NCI-H187 (cell line): ENCODE data around the gene NACAD.
A peak's percentile ranks its signal among the peaks of the same experiment; 100 is the strongest.

ENCODE experiments used
- DNase-seq, 2 experiments: peaks; one replicate each; lab custom pipeline; 2025; lab: John Stamatoyannopoulos, UW

The NACAD gene

DNA sequence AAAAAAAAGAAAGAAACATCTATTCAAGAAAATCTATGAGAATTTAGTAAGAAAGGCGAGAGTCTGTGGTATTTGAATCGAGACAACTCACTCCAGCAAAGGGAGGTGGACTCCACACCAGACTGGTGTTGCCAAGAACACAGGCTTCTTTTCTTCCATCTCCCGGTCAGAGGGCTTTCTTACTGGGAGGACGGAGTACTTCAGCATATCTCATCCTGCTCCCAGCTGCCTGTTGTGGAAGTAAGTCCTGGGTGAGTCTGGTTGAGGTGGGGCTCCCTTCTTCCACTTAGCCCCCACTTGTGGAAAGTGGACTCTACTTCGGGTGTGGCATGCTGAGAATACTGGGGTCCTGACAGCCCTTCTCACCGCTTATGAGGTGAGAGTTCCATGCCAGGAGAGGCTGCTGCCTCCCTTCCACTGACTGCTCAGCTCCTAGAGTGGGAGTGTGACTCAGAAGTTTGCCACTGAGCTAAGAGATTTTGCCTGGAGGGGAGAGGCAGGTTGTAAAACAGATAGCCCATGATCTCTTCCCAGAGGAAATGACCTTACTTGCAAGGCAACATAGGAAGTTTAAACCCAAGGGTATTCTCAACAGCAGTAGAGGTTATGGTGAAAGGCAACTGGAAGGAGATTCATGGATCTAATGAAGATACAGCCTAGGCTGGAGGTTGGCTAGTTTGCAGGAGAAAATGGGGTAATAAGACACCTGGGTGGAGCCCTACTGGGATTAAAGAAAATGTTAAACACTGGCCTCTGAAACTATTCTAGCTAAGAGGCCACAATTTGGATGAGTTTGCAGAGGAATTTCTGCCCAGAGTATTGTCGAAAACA is 3.5 kb upstream of the NACAD start:
- DNase-seq, result no peak

- DNase-seq, result peak; percentile 26 to 36
Measured at GRCh38 chr7:45089341-45089891, 647 bp upstream of the NACAD start.

GRCh38 chr7:45088146-45088701 is 545 bp downstream of the NACAD start:
- no peak for DNase-seq

DNA sequence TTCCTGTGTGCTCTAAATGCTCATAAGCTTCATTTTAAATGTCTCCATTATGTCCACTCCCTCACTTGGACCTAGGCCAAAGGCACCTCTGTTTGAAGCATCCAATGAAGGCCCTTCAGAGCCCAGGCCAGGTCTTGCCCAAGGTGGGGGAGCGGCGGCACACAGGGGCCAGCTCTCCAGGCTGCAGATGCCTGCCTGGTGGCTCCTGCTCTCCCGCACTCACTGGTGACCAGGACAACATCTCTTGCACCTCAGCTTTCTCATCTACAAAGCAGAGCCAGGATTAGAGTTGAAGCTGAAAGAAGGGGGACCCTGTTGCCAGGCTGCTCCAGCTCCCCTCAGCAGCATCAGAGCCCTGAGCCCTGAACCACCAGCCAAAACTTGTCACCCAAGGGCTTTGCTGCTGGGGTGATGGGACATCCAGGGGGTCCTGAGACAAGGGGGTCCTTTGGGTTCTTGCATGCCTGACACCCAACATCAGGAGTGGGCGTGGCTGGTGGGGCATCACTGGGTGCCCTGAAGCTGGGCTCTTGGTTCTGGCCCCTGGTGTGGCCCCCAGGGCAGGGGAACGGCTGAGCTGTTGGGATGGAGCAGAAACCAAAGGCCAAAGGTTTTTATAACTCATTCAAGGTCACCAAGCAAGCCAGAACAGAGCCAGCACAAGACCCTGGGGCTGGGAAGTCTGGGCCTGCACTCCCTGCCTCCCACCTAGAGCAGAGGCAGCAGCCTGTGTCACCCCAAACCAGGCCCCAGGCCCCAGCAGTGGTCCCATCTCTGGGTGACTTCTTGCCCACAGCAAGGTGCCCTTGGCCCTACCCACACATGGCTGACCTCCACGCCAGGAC is 1.2 kb downstream of the NACAD start:
- no peak for DNase-seq

- no peak for DNase-seq
Measured at GRCh38 chr7:45086331-45087065, 2.3 kb downstream of the NACAD start.

DNA sequence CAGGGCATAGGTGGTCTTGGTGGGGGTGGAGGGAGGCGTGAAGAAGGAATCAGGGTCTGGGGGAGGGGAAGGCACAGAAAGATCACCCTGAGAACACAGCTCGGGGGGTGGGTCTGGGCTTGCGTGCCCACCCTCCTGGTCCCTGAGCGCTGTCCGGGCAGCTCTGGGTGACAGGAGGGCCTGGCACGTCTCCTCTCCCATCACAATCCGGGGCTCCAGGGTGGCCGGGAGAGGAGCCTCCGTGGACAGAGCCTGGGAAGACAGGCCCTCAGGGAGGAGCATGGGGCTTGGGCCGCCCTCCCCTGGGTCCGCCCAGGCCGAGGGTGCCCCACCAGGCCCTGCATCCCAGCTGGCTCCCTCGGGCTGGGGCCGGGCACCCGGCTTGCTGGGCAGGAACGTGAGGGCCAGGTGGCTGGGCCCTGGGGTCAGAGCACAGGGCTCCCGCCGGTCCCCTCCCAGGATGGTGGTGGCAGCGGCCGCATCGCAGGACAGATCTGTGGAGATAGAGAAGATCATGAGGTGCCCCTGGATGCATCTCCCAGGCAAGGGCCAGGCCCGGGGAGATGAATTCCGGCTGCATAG is 3.1 kb downstream of the NACAD start:
- no peak for DNase-seq

GRCh38 chr7:45084901-45085618 is 3.7 kb downstream of the NACAD start:
- DNase-seq, result no peak

DNA sequence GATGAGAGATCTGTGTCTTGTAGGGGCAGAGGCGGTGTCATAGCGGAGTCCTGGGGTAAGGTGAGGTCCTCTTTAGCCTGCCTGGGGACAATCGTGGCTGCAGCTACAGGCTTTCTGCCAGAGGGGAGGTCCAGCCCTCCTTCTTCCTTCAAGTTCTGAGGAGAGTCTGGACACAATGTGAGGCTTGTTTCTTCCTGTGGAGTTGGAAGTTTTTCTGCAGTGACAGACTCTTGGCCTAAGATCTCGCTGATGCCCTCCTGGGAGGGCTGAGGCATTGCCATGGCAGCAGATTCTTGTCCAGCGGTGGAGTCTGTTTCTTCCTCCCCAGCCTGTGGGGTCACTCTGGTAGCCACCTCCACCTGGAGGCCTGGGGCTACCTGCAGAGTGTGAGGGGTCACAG is 4.4 kb downstream of the NACAD start:
- no peak for DNase-seq

- DNase-seq, result no peak
Measured at GRCh38 chr7:45082831-45083331, 5.9 kb downstream of the NACAD start.

GRCh38 chr7:45082031-45082830 is 6.5 kb downstream of the NACAD start:
- DNase-seq, result no peak

GRCh38 chr7:45081670-45081974 is 7.1 kb downstream of the NACAD start:
- no peak for DNase-seq

DNA sequence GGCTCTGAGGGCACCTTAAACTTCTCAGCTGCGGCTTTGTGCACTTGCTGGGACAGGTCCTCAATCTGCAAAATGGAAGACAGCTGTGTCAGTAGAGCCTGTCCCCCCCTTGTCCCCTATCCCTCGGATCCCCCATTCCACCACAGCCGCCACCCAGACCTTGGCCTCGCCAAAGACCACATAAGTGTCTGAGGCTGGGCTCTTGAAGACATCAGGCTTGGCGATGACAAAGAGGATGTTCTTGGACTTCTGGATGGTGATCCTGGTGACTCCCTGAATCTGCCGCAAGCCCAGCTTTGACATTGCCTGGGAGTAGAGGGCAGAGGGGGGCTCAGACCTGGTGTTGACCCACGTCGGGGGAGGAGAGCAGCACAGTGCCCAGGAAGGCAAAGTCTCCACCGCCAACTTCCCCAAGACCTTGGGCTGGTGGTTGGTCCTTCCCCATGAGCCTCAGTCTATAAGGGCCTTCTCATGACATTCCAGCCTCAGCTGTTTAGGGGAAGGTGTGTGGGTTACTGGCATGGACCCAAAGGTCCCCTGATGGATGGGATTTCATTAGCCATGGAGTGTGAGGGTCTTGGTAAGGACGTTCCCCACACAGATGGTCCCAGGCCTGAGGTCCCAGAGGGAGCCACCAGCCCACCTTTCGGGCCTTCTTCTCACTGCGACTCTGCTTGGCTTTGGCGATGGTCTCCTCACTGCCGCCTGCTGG is 7.7 kb downstream of the NACAD start:
- DNase-seq, result no peak

GRCh38 chr7:45080265-45080957 is 8.4 kb downstream of the NACAD start:
- DNase-seq, result no peak

- no peak for DNase-seq
Measured at GRCh38 chr7:45078125-45078681, 10.6 kb downstream of the NACAD start.

- no peak for DNase-seq
Measured at GRCh38 chr7:45077579-45077978, 11.2 kb downstream of the NACAD start.

DNA sequence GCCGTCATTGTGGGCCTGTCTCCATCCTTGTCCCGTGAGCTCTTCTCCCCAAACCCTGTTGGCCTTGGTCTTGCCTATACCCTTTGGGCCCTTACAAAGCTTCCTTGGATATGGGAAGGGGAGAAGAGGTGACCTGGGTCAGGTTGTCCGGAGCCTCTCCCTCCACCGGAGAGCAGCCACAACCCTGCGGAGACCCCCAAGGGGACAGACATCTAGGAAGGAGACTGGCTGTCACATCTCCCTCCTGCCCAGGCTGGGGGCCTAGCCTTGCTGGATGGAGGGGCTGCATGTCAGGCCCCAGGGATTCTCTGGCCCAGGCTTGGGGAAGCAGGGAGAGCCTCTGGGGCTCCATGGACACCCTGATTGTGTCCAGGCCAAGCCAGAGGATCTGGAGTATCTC is 11.8 kb downstream of the NACAD start:
- no peak for DNase-seq

- no peak for DNase-seq
Measured at GRCh38 chr7:45075871-45076796, 12.6 kb downstream of the NACAD start.

- no peak for DNase-seq
Measured at GRCh38 chr7:45075355-45075644, 13.5 kb downstream of the NACAD start.
